ENCODE data around the gene MIDN.

GRCh38 chr19:1249298-1249989, 1.1 kb downstream of the MIDN start:
- peak; percentile 83 for TF ChIP-seq POLR2A (IDR thresholded peaks at IDR 0.05; ENCODE audit: low read length)
- TF ChIP-seq GATA1 (IDR thresholded peaks at IDR 0.05; ENCODE audit: low read depth, low read length): no peak
